ENCODE results near the gene ST3GAL6.

DNA sequence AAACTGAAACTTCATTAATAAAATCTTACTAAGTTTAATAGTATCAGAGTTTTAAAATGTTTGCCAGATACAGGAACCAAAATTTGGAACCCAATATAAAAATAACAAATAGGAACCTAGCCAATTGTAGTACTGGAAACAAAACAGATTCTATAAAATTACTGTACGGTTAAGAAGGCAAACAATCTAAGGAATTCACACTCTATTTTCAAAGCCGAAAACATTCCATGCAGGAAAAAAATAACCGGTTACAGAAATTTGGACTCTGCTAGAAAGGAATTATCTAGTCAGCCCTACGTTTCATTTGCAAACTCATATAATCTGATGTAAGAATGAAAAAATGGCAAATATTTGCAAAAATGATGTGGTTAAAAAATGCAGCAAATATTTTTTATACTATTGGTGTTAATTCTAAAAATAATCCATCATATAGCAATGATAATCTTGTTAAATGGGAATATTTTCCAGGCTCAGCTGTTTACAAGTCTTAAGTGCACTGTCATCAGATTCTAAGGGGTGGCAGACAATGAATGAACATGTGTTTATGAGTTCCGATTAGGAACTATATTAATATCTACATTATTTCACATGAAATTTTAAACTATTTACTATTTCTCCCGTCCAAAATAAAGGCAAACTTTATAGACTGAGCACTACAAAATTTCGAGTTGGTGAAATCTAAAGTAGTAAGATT is 80.3 kb downstream of the ST3GAL6 start:
- TF ChIP-seq, protein P1, sequence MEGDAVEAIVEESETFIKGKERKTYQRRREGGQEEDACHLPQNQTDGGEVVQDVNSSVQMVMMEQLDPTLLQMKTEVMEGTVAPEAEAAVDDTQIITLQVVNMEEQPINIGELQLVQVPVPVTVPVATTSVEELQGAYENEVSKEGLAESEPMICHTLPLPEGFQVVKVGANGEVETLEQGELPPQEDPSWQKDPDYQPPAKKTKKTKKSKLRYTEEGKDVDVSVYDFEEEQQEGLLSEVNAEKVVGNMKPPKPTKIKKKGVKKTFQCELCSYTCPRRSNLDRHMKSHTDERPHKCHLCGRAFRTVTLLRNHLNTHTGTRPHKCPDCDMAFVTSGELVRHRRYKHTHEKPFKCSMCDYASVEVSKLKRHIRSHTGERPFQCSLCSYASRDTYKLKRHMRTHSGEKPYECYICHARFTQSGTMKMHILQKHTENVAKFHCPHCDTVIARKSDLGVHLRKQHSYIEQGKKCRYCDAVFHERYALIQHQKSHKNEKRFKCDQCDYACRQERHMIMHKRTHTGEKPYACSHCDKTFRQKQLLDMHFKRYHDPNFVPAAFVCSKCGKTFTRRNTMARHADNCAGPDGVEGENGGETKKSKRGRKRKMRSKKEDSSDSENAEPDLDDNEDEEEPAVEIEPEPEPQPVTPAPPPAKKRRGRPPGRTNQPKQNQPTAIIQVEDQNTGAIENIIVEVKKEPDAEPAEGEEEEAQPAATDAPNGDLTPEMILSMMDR (IDR thresholded peaks at IDR 0.05; ENCODE audit: low read depth, low read length, missing input control) = no peak
- TF ChIP-seq, protein P2, sequence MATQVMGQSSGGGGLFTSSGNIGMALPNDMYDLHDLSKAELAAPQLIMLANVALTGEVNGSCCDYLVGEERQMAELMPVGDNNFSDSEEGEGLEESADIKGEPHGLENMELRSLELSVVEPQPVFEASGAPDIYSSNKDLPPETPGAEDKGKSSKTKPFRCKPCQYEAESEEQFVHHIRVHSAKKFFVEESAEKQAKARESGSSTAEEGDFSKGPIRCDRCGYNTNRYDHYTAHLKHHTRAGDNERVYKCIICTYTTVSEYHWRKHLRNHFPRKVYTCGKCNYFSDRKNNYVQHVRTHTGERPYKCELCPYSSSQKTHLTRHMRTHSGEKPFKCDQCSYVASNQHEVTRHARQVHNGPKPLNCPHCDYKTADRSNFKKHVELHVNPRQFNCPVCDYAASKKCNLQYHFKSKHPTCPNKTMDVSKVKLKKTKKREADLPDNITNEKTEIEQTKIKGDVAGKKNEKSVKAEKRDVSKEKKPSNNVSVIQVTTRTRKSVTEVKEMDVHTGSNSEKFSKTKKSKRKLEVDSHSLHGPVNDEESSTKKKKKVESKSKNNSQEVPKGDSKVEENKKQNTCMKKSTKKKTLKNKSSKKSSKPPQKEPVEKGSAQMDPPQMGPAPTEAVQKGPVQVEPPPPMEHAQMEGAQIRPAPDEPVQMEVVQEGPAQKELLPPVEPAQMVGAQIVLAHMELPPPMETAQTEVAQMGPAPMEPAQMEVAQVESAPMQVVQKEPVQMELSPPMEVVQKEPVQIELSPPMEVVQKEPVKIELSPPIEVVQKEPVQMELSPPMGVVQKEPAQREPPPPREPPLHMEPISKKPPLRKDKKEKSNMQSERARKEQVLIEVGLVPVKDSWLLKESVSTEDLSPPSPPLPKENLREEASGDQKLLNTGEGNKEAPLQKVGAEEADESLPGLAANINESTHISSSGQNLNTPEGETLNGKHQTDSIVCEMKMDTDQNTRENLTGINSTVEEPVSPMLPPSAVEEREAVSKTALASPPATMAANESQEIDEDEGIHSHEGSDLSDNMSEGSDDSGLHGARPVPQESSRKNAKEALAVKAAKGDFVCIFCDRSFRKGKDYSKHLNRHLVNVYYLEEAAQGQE (IDR thresholded peaks at IDR 0.05) = no peak
- TF ChIP-seq, protein P3, sequence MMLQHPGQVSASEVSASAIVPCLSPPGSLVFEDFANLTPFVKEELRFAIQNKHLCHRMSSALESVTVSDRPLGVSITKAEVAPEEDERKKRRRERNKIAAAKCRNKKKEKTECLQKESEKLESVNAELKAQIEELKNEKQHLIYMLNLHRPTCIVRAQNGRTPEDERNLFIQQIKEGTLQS (IDR thresholded peaks at IDR 0.05) = no peak

All from liver (tissue), 3 donors.